ENCODE results near the gene ADCK2.
A peak's percentile ranks its signal among the peaks of the same experiment; 100 is the strongest.

The ADCK2 gene

DNA sequence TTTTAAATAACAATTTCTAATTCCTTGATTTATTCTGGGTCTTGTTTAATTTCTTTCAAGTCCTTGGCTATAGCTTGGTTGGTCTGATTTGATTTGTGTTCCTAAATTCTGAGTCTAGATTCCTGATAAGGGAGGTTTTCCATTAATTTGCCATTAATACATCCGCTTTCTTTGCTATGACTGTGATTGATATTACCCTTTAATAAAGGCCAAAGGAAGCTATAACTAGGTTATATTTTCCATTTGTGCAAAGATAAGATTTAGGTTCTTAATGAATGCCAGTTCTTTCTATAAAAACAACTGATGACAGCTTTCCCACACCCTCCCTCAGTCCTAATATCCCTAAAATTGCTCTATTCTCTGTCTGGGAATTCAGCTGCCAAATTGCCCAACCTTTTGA lies 52.0 kb downstream of the ADCK2 start (continued):
- TF ChIP-seq, protein P1, sequence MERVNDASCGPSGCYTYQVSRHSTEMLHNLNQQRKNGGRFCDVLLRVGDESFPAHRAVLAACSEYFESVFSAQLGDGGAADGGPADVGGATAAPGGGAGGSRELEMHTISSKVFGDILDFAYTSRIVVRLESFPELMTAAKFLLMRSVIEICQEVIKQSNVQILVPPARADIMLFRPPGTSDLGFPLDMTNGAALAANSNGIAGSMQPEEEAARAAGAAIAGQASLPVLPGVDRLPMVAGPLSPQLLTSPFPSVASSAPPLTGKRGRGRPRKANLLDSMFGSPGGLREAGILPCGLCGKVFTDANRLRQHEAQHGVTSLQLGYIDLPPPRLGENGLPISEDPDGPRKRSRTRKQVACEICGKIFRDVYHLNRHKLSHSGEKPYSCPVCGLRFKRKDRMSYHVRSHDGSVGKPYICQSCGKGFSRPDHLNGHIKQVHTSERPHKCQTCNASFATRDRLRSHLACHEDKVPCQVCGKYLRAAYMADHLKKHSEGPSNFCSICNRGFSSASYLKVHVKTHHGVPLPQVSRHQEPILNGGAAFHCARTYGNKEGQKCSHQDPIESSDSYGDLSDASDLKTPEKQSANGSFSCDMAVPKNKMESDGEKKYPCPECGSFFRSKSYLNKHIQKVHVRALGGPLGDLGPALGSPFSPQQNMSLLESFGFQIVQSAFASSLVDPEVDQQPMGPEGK (CRISPR knock-in tag; IDR thresholded peaks at IDR 0.05; ENCODE audit: borderline replicate concordance): 0 out of 2 replicates have a peak, but pooled peaks have one; percentile 26
- TF ChIP-seq, protein P2, sequence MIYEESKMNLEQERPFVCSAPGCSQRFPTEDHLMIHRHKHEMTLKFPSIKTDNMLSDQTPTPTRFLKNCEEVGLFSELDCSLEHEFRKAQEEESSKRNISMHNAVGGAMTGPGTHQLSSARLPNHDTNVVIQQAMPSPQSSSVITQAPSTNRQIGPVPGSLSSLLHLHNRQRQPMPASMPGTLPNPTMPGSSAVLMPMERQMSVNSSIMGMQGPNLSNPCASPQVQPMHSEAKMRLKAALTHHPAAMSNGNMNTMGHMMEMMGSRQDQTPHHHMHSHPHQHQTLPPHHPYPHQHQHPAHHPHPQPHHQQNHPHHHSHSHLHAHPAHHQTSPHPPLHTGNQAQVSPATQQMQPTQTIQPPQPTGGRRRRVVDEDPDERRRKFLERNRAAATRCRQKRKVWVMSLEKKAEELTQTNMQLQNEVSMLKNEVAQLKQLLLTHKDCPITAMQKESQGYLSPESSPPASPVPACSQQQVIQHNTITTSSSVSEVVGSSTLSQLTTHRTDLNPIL (CRISPR knock-in tag; IDR thresholded peaks at IDR 0.05; ENCODE audit: low read depth): peak; percentile 91
- peak; percentile 85; the same call in 1 of the 2 replicates for TF ChIP-seq GLIS3 (CRISPR knock-in tag; IDR thresholded peaks at IDR 0.05)
- TF ChIP-seq BACH2 (CRISPR knock-in tag; IDR thresholded peaks at IDR 0.05; ENCODE audit: borderline replicate concordance): no peak
- no peak for TF ChIP-seq RARB (CRISPR knock-in tag; IDR thresholded peaks at IDR 0.05)
- peak; percentile 46; the same call in 1 of the 2 replicates for TF ChIP-seq ZNF70 (CRISPR knock-in tag; IDR thresholded peaks at IDR 0.05)
- TF ChIP-seq OSR1 (CRISPR knock-in tag; IDR thresholded peaks at IDR 0.05): no peak
- no peak for TF ChIP-seq CSDC2 (CRISPR knock-in tag; IDR thresholded peaks at IDR 0.05)

DNA sequence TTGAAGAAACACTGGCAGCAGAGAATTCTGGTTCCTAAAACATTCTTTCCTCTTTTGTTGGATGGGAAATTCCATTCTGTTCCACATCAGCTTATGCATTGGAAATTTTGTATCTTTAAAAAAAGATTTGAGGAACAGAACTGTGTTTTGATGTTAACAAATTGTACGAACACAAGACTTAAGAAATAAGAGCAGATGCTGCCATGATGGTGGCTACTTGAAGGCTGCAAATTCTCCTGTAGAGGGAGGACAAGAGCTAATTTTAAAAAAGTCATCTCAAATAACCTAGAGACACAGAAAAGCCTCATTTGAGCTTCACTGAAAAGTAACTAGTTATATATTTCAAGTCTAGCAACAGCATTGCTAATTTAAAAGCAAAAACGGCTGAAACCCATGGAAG lies 53.5 kb downstream of the ADCK2 start:
- TF ChIP-seq ZFP30 (CRISPR knock-in tag; IDR thresholded peaks at IDR 0.05): no peak
- ATAC-seq: peak; percentile 80

DNA sequence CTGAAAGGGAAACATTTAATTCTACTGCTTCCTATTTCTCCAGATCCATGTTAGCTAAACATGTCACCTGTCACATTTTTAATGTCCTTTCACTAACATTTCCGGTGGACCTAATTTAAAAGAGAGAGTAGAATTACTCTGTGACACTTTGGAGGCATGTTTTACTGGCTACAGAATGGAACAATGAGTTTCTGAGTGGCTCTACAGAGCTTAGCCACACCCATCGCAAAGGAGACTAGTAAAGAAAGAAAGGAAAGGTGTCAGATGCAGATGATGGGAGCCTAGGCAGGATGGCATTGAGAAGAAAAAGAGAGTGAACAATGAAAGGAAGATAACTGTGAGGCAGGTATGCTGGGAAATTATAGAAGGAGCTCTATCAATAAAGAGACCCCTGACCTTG lies 59.7 kb downstream of the ADCK2 start:
- no peak for ATAC-seq
- TF ChIP-seq OSR1 (CRISPR knock-in tag; IDR thresholded peaks at IDR 0.05): no peak
- TF ChIP-seq TCF4 (CRISPR knock-in tag; IDR thresholded peaks at IDR 0.05; ENCODE audit: borderline replicate concordance): no peak
- no peak for TF ChIP-seq RARB (CRISPR knock-in tag; IDR thresholded peaks at IDR 0.05)
- TF ChIP-seq, protein P2 (CRISPR knock-in tag; IDR thresholded peaks at IDR 0.05; ENCODE audit: low read depth): no peak
- no peak for TF ChIP-seq ESRRG (CRISPR knock-in tag; IDR thresholded peaks at IDR 0.05)
- TF ChIP-seq ZNF70 (CRISPR knock-in tag; IDR thresholded peaks at IDR 0.05): no peak
- no peak for TF ChIP-seq BACH2 (CRISPR knock-in tag; IDR thresholded peaks at IDR 0.05; ENCODE audit: borderline replicate concordance)
- no peak for TF ChIP-seq ZNF8 (CRISPR knock-in tag; IDR thresholded peaks at IDR 0.05)
- no peak for TF ChIP-seq TOX (CRISPR knock-in tag; IDR thresholded peaks at IDR 0.05; ENCODE audit: borderline replicate concordance)
- TF ChIP-seq, protein P3, sequence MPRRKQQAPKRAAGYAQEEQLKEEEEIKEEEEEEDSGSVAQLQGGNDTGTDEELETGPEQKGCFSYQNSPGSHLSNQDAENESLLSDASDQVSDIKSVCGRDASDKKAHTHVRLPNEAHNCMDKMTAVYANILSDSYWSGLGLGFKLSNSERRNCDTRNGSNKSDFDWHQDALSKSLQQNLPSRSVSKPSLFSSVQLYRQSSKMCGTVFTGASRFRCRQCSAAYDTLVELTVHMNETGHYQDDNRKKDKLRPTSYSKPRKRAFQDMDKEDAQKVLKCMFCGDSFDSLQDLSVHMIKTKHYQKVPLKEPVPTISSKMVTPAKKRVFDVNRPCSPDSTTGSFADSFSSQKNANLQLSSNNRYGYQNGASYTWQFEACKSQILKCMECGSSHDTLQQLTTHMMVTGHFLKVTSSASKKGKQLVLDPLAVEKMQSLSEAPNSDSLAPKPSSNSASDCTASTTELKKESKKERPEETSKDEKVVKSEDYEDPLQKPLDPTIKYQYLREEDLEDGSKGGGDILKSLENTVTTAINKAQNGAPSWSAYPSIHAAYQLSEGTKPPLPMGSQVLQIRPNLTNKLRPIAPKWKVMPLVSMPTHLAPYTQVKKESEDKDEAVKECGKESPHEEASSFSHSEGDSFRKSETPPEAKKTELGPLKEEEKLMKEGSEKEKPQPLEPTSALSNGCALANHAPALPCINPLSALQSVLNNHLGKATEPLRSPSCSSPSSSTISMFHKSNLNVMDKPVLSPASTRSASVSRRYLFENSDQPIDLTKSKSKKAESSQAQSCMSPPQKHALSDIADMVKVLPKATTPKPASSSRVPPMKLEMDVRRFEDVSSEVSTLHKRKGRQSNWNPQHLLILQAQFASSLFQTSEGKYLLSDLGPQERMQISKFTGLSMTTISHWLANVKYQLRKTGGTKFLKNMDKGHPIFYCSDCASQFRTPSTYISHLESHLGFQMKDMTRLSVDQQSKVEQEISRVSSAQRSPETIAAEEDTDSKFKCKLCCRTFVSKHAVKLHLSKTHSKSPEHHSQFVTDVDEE (CRISPR knock-in tag; IDR thresholded peaks at IDR 0.05): no peak

DNA sequence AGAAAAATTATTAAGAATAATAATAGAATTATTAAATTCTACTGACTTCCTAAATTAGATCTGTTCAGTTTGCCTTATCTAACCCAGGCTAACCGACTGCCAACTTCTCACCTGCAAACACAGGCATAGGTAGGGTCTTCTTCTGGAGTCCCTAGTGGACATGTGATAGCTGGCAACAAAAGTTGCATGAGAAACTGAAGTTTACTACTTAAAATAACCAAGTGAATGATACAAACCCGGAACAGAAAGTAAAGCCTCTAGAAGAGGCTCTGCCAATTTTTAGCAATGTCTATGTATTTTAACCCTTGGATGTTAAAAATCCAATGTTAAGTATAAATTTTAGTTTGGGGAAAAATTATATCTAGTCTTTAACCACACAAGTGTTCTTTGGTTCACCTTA lies 61.4 kb downstream of the ADCK2 start:
- ATAC-seq: no peak
- TF ChIP-seq ZFP3 (CRISPR knock-in tag; IDR thresholded peaks at IDR 0.05): no peak
- TF ChIP-seq BACH2 (CRISPR knock-in tag; IDR thresholded peaks at IDR 0.05; ENCODE audit: borderline replicate concordance): no peak
- TF ChIP-seq RARB (CRISPR knock-in tag; IDR thresholded peaks at IDR 0.05): no peak
- TF ChIP-seq ARNTL (CRISPR knock-in tag; IDR thresholded peaks at IDR 0.05; ENCODE audit: borderline replicate concordance, low read depth): no peak
- TF ChIP-seq, protein P4, sequence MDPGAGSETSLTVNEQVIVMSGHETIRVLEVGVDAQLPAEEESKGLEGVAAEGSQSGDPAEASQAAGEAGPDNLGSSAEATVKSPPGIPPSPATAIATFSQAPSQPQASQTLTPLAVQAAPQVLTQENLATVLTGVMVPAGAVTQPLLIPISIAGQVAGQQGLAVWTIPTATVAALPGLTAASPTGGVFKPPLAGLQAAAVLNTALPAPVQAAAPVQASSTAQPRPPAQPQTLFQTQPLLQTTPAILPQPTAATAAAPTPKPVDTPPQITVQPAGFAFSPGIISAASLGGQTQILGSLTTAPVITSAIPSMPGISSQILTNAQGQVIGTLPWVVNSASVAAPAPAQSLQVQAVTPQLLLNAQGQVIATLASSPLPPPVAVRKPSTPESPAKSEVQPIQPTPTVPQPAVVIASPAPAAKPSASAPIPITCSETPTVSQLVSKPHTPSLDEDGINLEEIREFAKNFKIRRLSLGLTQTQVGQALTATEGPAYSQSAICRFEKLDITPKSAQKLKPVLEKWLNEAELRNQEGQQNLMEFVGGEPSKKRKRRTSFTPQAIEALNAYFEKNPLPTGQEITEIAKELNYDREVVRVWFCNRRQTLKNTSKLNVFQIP (CRISPR knock-in tag; IDR thresholded peaks at IDR 0.05; ENCODE audit: borderline replicate concordance, low read depth): no peak
- TF ChIP-seq, protein P2 (CRISPR knock-in tag; IDR thresholded peaks at IDR 0.05; ENCODE audit: low read depth): no peak
- TF ChIP-seq CSDC2 (CRISPR knock-in tag; IDR thresholded peaks at IDR 0.05): no peak
- TF ChIP-seq PPARA (CRISPR knock-in tag; IDR thresholded peaks at IDR 0.05; ENCODE audit: borderline replicate concordance): no peak
